SK-MEL-5 (cell line): Measurements from ENCODE around the gene ARHGEF28. TPM values are rescaled to one million over a fixed set of nuclear protein-coding genes. Genes with fewer than 3 reads are reported as not detected.

Experiments used
- DNase-seq: peaks from one replicate; pipeline ENCODE4 v3.0.0-alpha.2; 2016; ENCODE audit warnings: low read depth, low spot score
- in situ Hi-C: cut with HindIII; loops from 2 replicates; pipeline ENCODE4 v1.10.0; 2016; ENCODE audit warnings: low sequenced_read_pairs, high pct_unique_total_duplicates, low pct_unique_long_range_greater_than_20kb
- total RNA-seq: library from RNA; depleted of rRNA; stranded (reverse); fragments of >200 nt; shearing (Covaris generic); gene quantifications from 2 replicates; pipeline ENCODE4 v1.2.3, GENCODE V29; 2014

Gene ARHGEF28
- total RNA-seq, 1 experiment from 2014 or later, result 0.63 TPM

GRCh38 chr5:73887688-73888087 lies 261.7 kb downstream of the ARHGEF28 start:
- in situ Hi-C loops, result no loop called here
- DNase-seq, result no peak

- in situ Hi-C loops, result no loop called here
- no peak for DNase-seq
These were observed 264.6 kb downstream of the ARHGEF28 start for GRCh38 chr5:73890569-73890968.

GRCh38 chr5:73892218-73892617 lies 266.2 kb downstream of the ARHGEF28 start:
- DNase-seq, result no peak
- in situ Hi-C loops, result no loop called here

GRCh38 chr5:73892806-73893205 lies 266.8 kb downstream of the ARHGEF28 start:
- no peak for DNase-seq
- in situ Hi-C loops, result no loop called here

- in situ Hi-C loops, result no loop called here
These were observed 267.8 kb downstream of the ARHGEF28 start for GRCh38 chr5:73893813-73894212.

GRCh38 chr5:73894860-73895259 lies 268.9 kb downstream of the ARHGEF28 start:
- in situ Hi-C loops, result no loop called here

More at GRCh38 chr5:73893813-73894212, 267.8 kb downstream of the ARHGEF28 start:
- no peak for DNase-seq

GRCh38 chr5:73895471-73895870 lies 269.5 kb downstream of the ARHGEF28 start:
- in situ Hi-C loops, result no loop called here
- no peak for DNase-seq

More at GRCh38 chr5:73894860-73895259, 268.9 kb downstream of the ARHGEF28 start:
- no peak for DNase-seq

GRCh38 chr5:73896097-73896496 lies 270.1 kb downstream of the ARHGEF28 start:
- in situ Hi-C loops, result no loop called here
- no peak for DNase-seq

- DNase-seq, result no peak
- in situ Hi-C loops, result no loop called here
These were observed 270.7 kb downstream of the ARHGEF28 start for GRCh38 chr5:73896668-73897067.

- no peak for DNase-seq
- in situ Hi-C loops, result no loop called here
These were observed 271.9 kb downstream of the ARHGEF28 start for GRCh38 chr5:73897893-73898292.

GRCh38 chr5:73899055-73899454 lies 273.1 kb downstream of the ARHGEF28 start:
- in situ Hi-C loops, result no loop called here
- DNase-seq, result peak; percentile 88

- DNase-seq, result peak; percentile 85
- in situ Hi-C loops, result no loop called here
These were observed 273.9 kb downstream of the ARHGEF28 start for GRCh38 chr5:73899916-73900315.

- in situ Hi-C loops, result no loop called here
- no peak for DNase-seq
These were observed 274.6 kb downstream of the ARHGEF28 start for GRCh38 chr5:73900566-73900965.

- in situ Hi-C loops, result no loop called here
- DNase-seq, result peak; percentile 28
These were observed 275.0 kb downstream of the ARHGEF28 start for GRCh38 chr5:73901043-73901442.

- peak; percentile 14 for DNase-seq
- in situ Hi-C loops, result no loop called here
These were observed 275.5 kb downstream of the ARHGEF28 start for GRCh38 chr5:73901455-73901854.

GRCh38 chr5:73902327-73903051 lies 276.5 kb downstream of the ARHGEF28 start:
- in situ Hi-C loops, result no loop called here
- DNase-seq, result peak; percentile 69

- in situ Hi-C loops, result no loop called here
- no peak for DNase-seq
These were observed 277.2 kb downstream of the ARHGEF28 start for GRCh38 chr5:73903169-73903568.

GRCh38 chr5:73906277-73906676 lies 280.3 kb downstream of the ARHGEF28 start:
- in situ Hi-C loops, result no loop called here
- DNase-seq, result no peak

GRCh38 chr5:73907164-73907563 lies 281.2 kb downstream of the ARHGEF28 start:
- in situ Hi-C loops, result no loop called here
- no peak for DNase-seq
